Pons (tissue), 1 donor: ENCODE measurements around the gene PHACTR1.

Experiments used
- DNase-seq: peaks from one replicate; pipeline ENCODE4 v3.0.0-alpha.2; 2016; ENCODE audit warnings: low spot score

Gene PHACTR1

GRCh38 chr6:12992770-12993169 lies 276.2 kb downstream of the PHACTR1 start:
- DNase-seq = no peak

DNA sequence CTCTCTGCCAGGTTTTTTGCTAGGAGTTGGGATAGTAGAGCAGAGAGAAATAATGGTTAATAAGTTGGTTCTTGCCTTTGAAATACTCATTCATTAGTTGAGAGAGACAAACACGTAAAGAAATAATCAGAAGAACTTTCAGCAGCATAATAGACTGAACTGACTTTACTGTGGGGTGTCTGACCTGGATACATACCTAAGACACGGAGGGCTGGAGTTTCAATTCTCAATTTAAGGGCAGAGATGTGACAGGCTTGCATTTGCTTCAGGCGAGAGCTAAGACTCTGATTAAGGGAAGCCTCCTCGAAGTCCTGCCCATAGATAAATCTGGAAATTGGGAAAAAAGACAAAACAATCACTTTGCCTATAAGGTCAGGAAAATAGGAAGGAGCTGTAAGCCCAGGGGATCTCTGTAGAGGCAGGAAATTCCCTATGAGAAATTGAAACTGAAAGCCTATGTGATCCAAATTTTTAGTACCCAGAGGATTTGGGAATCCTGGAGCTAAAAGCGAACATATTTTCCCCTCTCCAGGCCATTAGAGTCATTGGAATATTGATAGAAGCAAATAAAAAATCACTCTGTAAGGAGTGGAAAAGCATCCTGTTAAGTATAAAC lies 276.8 kb downstream of the PHACTR1 start:
- no peak for DNase-seq

- DNase-seq = no peak
Measured at GRCh38 chr6:12995419-12995818, 278.9 kb downstream of the PHACTR1 start.

DNA sequence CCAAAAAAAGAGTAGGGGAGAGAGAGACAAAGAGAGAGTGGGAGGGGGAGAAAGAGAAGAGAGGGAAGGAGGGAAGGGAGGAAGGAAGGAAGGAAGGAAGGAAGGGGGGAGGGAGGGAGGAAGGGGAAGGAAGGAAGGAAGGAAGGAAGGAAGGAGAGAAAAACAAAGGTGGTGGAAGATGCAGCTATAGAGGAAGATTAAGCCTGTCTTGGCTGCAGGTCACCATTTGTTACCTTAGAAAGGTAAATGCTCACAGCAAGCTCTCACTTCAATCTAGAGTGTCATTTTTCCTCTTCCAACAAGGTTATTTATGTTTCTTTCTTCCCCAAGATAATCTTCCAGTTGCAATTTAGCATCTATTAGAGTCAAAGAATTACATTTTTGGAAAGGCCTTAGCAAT lies 284.0 kb downstream of the PHACTR1 start:
- DNase-seq = no peak

- DNase-seq = no peak
Measured at GRCh38 chr6:13001927-13002326, 285.4 kb downstream of the PHACTR1 start.

DNA sequence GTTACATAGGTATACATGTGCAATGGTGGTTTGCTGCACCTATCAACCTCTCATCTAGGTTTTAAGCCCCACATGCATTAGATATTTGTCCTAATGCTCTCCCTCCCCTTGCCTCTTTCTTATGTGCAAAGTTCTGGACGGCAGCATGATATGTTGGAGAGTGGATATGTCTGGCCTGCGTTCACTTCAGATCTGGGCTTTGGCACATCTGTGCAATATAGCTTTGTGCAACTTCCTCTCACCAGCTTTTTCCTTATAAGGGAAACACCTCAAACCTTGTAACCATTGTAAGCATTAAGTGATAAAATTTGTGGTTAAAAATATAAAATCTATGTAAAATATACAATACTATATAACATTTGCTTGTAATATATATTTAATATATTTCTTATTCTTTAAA lies 288.0 kb downstream of the PHACTR1 start:
- no peak for DNase-seq

- no peak for DNase-seq
Measured at GRCh38 chr6:13005994-13006393, 289.4 kb downstream of the PHACTR1 start.

- no peak for DNase-seq
Measured at GRCh38 chr6:13006578-13007300, 290.2 kb downstream of the PHACTR1 start.

DNA sequence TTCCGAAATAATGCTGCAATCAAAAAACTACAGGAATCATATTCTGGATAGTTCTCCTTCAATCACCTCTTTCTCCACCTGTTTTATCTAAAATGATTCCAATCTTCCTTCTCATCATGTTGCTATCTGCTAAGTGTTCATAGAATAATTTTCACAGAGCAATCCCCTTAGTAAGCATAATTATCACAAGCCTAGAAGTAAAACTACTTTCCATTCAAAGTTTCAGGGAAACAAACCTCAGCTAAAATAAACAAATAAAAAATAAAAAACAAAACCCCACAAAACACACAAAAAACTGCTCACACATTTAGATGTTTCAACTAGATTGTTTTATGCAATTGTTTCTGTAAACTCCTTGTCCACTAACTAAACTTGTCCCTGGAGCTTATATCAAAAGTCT lies 291.2 kb downstream of the PHACTR1 start:
- no peak for DNase-seq

- DNase-seq = no peak
Measured at GRCh38 chr6:13009031-13009430, 292.5 kb downstream of the PHACTR1 start.

- peak; percentile 74 for DNase-seq
Measured at GRCh38 chr6:13009461-13009860, 292.9 kb downstream of the PHACTR1 start.

DNA sequence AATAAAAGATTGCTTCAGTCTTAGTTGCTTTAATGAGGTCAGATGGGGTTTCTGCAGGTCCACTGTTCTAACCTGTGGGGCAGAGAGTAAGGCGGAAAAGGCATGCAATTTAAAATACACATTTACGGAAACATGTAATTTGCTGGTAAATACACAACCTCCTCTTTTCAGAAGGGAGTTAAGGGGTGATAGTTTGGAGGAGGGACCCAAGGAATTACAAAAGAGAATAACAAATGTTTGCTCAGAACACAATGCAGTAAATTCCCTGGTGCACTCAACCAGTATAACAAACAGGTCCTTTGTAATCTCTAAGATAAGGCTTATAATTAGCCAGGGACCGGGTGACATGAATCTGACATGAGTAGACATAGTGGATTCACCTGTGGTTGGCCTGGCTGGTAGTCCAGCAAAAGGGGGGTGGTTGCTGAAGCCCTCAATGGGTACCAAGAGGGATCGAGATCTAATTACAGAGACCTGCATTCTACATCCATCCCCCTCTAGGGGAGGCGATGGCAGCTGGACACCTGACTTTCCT lies 295.1 kb downstream of the PHACTR1 start:
- DNase-seq = no peak

DNA sequence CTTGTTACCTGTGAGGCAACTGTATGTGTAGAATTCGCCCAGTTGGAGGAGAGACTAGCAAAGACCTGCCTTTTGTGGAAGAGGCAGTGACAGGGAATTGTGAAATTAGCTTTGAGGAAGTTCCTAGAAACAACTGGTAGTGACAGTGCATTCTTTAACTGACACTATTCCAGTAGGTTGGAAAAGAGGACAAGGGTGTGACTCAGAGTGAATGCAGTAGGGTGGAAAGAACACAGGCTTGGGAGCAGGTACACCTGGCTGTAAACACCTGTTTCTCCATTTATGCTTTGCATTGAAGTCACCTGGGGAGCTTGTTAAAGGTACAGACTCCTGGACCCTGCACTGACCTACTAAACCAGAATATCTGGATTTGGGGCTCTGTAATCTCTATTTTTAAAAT lies 295.7 kb downstream of the PHACTR1 start:
- peak; percentile 42 for DNase-seq

DNA sequence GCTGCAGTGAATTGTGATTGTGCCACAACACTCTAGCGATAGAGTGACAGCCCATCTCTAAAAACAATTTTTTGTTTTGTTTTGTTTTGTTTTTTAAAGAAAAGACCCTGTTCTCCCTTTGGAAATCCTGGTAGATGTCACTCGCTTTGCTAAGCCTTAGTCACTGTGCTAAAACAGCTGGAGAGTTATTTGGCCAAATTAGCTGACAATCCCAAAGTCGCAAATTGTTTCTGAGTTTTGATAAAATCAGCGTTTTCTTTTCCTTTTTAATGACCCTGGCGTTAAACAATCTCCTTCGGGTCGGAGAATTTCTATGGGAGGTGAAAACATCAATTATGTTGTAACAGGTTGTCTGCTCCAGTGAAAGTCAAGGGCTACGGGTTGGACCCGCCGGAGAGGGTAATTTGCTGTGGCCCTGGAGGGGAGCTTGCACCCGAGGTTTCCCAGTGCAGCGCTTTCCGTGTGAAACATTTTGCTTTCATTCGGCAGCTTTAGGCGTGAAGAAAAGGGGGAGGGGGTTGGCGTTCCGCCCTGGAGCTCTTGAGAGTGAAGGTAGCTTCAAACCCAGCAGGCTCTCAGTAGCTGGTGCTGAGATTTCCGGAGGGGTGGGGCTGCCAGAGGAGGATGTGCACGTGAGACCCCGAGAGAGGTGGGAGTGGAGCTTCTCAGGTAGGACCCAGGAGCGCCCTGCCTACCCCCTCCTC lies 296.6 kb downstream of the PHACTR1 start:
- no peak for DNase-seq

GRCh38 chr6:13013681-13014503 lies 297.3 kb downstream of the PHACTR1 start:
- DNase-seq = no peak

GRCh38 chr6:13014504-13015378 lies 298.2 kb downstream of the PHACTR1 start:
- DNase-seq = no peak

- DNase-seq = no peak
Measured at GRCh38 chr6:13015379-13015681, 298.8 kb downstream of the PHACTR1 start.

DNA sequence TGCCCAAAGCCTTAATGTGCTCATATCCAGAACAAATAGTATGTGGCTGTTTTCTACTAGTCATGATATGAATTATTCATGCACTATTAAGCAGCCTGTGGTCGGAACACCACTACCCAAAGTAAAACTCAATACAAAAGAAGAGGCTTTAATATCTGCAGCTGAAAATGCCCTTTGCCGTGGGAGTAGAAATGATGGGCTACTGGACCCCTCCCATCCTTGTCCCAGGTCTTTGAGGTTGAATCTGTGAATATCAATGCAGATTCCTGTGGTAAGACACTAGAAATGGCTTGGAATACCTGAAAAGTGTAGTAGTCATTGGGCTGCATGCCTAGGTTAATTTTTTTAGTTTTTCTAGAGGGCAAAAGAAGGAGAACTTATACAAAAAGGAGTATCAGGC lies 308.0 kb downstream of the PHACTR1 start:
- DNase-seq = no peak

GRCh38 chr6:13025893-13026499 lies 309.4 kb downstream of the PHACTR1 start:
- DNase-seq = no peak

DNA sequence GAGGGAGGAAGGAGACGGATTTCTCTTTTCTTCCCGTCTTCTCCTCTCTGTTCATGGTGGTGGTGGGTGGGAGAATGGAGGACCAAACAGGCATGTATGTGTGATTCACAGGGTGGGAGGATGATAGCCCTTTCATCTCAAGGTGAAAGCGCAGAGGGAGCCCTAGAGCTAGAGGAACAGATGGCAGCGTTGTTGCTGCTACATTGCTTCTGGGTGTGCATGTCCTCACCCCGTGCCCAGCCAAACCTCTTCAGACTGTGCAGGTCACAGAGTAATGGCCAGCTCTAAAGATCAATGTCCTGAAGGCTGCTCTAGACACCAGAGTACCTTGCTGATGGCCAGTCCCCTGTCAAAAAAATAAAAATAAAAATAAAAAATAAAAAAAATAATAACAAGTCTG lies 310.0 kb downstream of the PHACTR1 start:
- DNase-seq = no peak

- DNase-seq = no peak
Measured at GRCh38 chr6:13027207-13027606, 310.6 kb downstream of the PHACTR1 start.
